ENCODE measurements around the gene ERMAP. TPM values are rescaled to one million over a fixed set of nuclear protein-coding genes. Genes with fewer than 3 reads are reported as not detected.

ERMAP gene
- total RNA-seq, 1 donor from 2014 or later = 17.2 TPM

- H3K27ac Mint-ChIP-seq = no peak overlapping the region
- H3K36me3 Mint-ChIP-seq = peaks cover 19% of the 10 kb centered on the region
- H3K4me3 Mint-ChIP-seq = no peak overlapping the region
- TF ChIP-seq CTCF (IDR thresholded peaks at IDR 0.05; ENCODE audit: unreplicated experiment) = no peak
- H3K9me3 Mint-ChIP-seq = no peaks in the 10 kb centered on the region
- no peaks in the 10 kb centered on the region for H3K27me3 Mint-ChIP-seq (ENCODE audit: low read depth)
- DNase-seq (ENCODE audit: low spot score in 2 of 2, unreplicated experiment in 2 of 2) = no peak
- no peaks in the 10 kb centered on the region for H3K4me1 Mint-ChIP-seq
Measured at GRCh38 chr1:42784547-42784945, 32.4 kb upstream of the ERMAP start.

- DNase-seq (ENCODE audit: low spot score in 2 of 2, unreplicated experiment in 2 of 2) = no peak
- Mint-ChIP-seq H3K27ac (peak within 1 kb of the TSS; percentile 21), H3K27me3 (ENCODE audit: low read depth) (no peaks in the 10 kb centered on the region), H3K4me1 (no peaks in the 10 kb centered on the region), H3K9me3 (no peaks in the 10 kb centered on the region), H3K4me3 (no peak within 1 kb of the TSS), H3K36me3 (peaks cover 19% of the 10 kb centered on the region)
- TF ChIP-seq CTCF (IDR thresholded peaks at IDR 0.05; ENCODE audit: unreplicated experiment) = no peak
Measured at GRCh38 chr1:42784946-42785693, 31.8 kb upstream of the ERMAP start, which contains the start of gene TMEM269. Gene TMEM269 (plus strand): TSS chr1:42784991. CDS start chr1:42789894, 4,903 bp downstream.

- no peak for DNase-seq (ENCODE audit: low spot score in 2 of 2, unreplicated experiment in 2 of 2)
- Mint-ChIP-seq H3K4me3 (no peak overlapping the region), H3K36me3 (peaks cover 13% of the 10 kb centered on the region), H3K9me3 (no peaks in the 10 kb centered on the region), H3K27ac (no peak overlapping the region), H3K4me1 (no peaks in the 10 kb centered on the region), H3K27me3 (ENCODE audit: low read depth) (no peaks in the 10 kb centered on the region)
- no peak for TF ChIP-seq CTCF (IDR thresholded peaks at IDR 0.05; ENCODE audit: unreplicated experiment)
Measured at GRCh38 chr1:42786097-42786496, 30.8 kb upstream of the ERMAP start.

GRCh38 chr1:42788021-42788420 lies 28.9 kb upstream of the ERMAP start:
- no peak overlapping the region for H3K27ac Mint-ChIP-seq
- TF ChIP-seq CTCF (IDR thresholded peaks at IDR 0.05; ENCODE audit: unreplicated experiment) = no peak
- H3K36me3 Mint-ChIP-seq = peaks cover 9% of the 10 kb centered on the region
- H3K4me1 Mint-ChIP-seq = no peaks in the 10 kb centered on the region
- H3K4me3 Mint-ChIP-seq = no peak overlapping the region
- DNase-seq (ENCODE audit: low spot score in 2 of 2, unreplicated experiment in 2 of 2) = no peak
- no peaks in the 10 kb centered on the region for H3K27me3 Mint-ChIP-seq (ENCODE audit: low read depth)
- no peaks in the 10 kb centered on the region for H3K9me3 Mint-ChIP-seq

GRCh38 chr1:42793824-42794223 lies 23.1 kb upstream of the ERMAP start:
- H3K27me3 Mint-ChIP-seq (ENCODE audit: low read depth) = no peaks in the 10 kb centered on the region
- no peak overlapping the region for H3K27ac Mint-ChIP-seq
- no peak for TF ChIP-seq CTCF (IDR thresholded peaks at IDR 0.05; ENCODE audit: unreplicated experiment)
- no peaks in the 10 kb centered on the region for H3K36me3 Mint-ChIP-seq
- DNase-seq (ENCODE audit: low spot score in 2 of 2, unreplicated experiment in 2 of 2) = no peak
- H3K9me3 Mint-ChIP-seq = no peaks in the 10 kb centered on the region
- H3K4me1 Mint-ChIP-seq = no peaks in the 10 kb centered on the region
- H3K4me3 Mint-ChIP-seq = no peak overlapping the region
